GM23248 (cell line): ENCODE measurements around the gene SLIT3. TPM values are rescaled to one million over a fixed set of nuclear protein-coding genes. Genes with fewer than 3 reads are reported as not detected.
"Not testable (repeated sequence)": the region's sequence is repeated elsewhere in the genome, so short reads cannot be mapped to it uniquely, and the experiment has no call there.

Experiments used
- DNase-seq: peaks from one replicate; pipeline ENCODE4 v3.0.0-alpha.2; 2015
- H2AFZ ChIP-seq: fragments of 200-600 bp; sonication (generic); 2 replicates; pipeline ENCODE4 v1.6.1; 2016; ENCODE audit warnings: antibody characterized with exemption
- H3F3A ChIP-seq: fragments of 200-600 bp; sonication (generic); 2 replicates; pipeline ENCODE4 v1.6.1; 2016; ENCODE audit warnings: mild to moderate bottlenecking, antibody characterized with exemption, mixed run types; ENCODE audit not compliant: insufficient read depth
- H3K27ac ChIP-seq: fragments of 200-600 bp; sonication (generic); 2 replicates; pipeline ENCODE4 v1.5.1; 2016; ENCODE audit warnings: mild to moderate bottlenecking
- H3K27me3 ChIP-seq: fragments of 200-600 bp; sonication (generic); replicated peaks from 2 replicates; pipeline ENCODE4 v1.6.1; 2016; ENCODE audit warnings: mild to moderate bottlenecking; ENCODE audit not compliant: insufficient read depth
- H3K36me3 ChIP-seq: fragments of 200-600 bp; sonication (generic); 2 replicates; pipeline ENCODE4 v1.6.1; 2016; ENCODE audit warnings: low read depth, mild to moderate bottlenecking
- H3K4me1 ChIP-seq: fragments of 200-600 bp; sonication (generic); 2 replicates; pipeline ENCODE4 v1.6.1; 2016; ENCODE audit warnings: mild to moderate bottlenecking; ENCODE audit not compliant: insufficient read depth
- H3K4me2 ChIP-seq: fragments of 200-600 bp; sonication (generic); one replicate; pipeline ENCODE4 v1.6.1; 2016; ENCODE audit warnings: mild to moderate bottlenecking; ENCODE audit not compliant: unreplicated experiment
- H3K4me3 ChIP-seq: fragments of 200-600 bp; sonication (generic); 2 replicates; pipeline ENCODE4 v1.5.1; 2016; ENCODE audit warnings: mild to moderate bottlenecking
- H3K79me2 ChIP-seq: fragments of 200-600 bp; sonication (generic); 2 replicates; pipeline ENCODE4 v1.6.1; 2016; ENCODE audit warnings: mild to moderate bottlenecking; ENCODE audit not compliant: insufficient read depth
- H3K9ac ChIP-seq: fragments of 200-600 bp; sonication (generic); 2 replicates; pipeline ENCODE4 v1.6.1; 2016; ENCODE audit warnings: mild to moderate bottlenecking
- H3K9me2 ChIP-seq: fragments of 200-600 bp; sonication (generic); 2 replicates; pipeline ENCODE4 v1.6.1; 2016; ENCODE audit warnings: mixed run types, mild to moderate bottlenecking, moderate library complexity; ENCODE audit not compliant: insufficient read depth
- H3K9me3 ChIP-seq: fragments of 200-600 bp; sonication (generic); one replicate; pipeline ENCODE4 v1.6.1; 2017; ENCODE audit warnings: low read depth
- H4K20me1 ChIP-seq: fragments of 200-600 bp; sonication (generic); 2 replicates; pipeline ENCODE4 v1.6.0; 2016; ENCODE audit not compliant: insufficient read depth
- EZH2 ChIP-seq: fragments of 200-600 bp; sonication (generic); IDR thresholded peaks from 2 replicates; pipeline ENCODE4 v1.6.1; 2018; ENCODE audit warnings: antibody characterized with exemption, mild to moderate bottlenecking; ENCODE audit not compliant: insufficient read depth, poor library complexity, severe bottlenecking
- EZH2phosphoT487 ChIP-seq: fragments of 200-600 bp; sonication (generic); IDR thresholded peaks from 2 replicates; pipeline ENCODE4 v1.6.1; 2018; ENCODE audit warnings: antibody characterized with exemption, moderate library complexity, mild to moderate bottlenecking, low read depth; ENCODE audit not compliant: insufficient read depth
- WGBS, 2 experiments: methylation state at CpG; one replicate each; pipeline ENCODE4 v1.1.6; 2015 to 2017; ENCODE audit warnings: low lambda C conversion rate in 2 of 2, low coverage in 1 of 2; ENCODE audit errors: missing lambda C conversion rate in 2 of 2; 5-methylcytosine and 5-hydroxymethylcytosine counted together
- in situ Hi-C: fragments of 300-500 bp; cut with MboI; formaldehyde crosslinking; loops from 2 replicates; pipeline ENCODE4 v1.15.0; 2020
- polyA plus RNA-seq: library from polyadenylated mRNA; unstranded; fragments of >200 nt; fragmentation: Nextera tagmentation; extraction: Ambion mirVana; gene quantifications from 2 replicates; pipeline ENCODE4 v1.2.1, GENCODE V29; 2016
- total RNA-seq: library from RNA; depleted of rRNA; stranded (reverse); fragments of >200 nt; shearing (Covaris generic); gene quantifications from 2 replicates; pipeline ENCODE4 v1.2.3, GENCODE V29; 2014

The SLIT3 gene
- total and polyA plus RNA-seq, 2 experiments from 2014 or later: 61.9 to 100 TPM

DNA sequence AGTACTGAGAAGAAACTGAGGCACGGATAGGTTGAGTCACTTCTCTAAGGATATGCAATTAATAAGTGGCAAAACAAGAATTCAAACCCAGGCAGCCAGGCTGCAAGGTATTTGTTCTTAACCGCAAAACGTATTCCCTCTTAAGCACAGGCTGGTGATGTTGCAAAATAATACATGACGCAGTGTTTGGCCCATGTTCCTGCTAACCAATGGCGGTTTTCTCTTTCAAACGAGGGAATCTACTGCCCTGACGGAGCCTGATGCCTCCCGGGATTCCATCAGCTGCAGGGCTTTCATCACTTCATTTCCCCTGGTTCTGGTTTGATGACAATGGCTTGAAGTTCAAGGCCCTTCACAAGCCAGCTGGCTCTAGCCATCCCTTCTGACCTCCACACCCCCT, 154.8 kb downstream of the SLIT3 start:
- DNase-seq: peak; percentile 89
- Histone ChIP-seq H3K27ac (peak overlapping the region; percentile 37), H3K9ac (no peak overlapping the region), H3K79me2 (0 out of 2 replicates have a peak, but pooled peaks cover 12% of the 10 kb centered on the region), H3K9me2 (no peaks in the 10 kb centered on the region), H3K27me3 (no peaks in the 10 kb centered on the region), H3K9me3 (no peaks in the 10 kb centered on the region), H3K4me2 (no peak overlapping the region), H2AFZ (no peak overlapping the region), H3K4me3 (no peak overlapping the region), H4K20me1 (no peaks in the 10 kb centered on the region), H3F3A (peaks cover 6% of the 10 kb centered on the region; the same call in 1 of the 2 replicates), H3K4me1 (peaks cover 12% of the 10 kb centered on the region; the same call in 1 of the 2 replicates), H3K36me3 (no peaks in the 10 kb centered on the region)
- in situ Hi-C loops: no loop called here
- TF ChIP-seq EZH2 (no peak), EZH2phosphoT487 (no peak)
- 6 to 14% methylated on average over 8 of the region's 8 CpGs for WGBS, 2 experiments

DNA sequence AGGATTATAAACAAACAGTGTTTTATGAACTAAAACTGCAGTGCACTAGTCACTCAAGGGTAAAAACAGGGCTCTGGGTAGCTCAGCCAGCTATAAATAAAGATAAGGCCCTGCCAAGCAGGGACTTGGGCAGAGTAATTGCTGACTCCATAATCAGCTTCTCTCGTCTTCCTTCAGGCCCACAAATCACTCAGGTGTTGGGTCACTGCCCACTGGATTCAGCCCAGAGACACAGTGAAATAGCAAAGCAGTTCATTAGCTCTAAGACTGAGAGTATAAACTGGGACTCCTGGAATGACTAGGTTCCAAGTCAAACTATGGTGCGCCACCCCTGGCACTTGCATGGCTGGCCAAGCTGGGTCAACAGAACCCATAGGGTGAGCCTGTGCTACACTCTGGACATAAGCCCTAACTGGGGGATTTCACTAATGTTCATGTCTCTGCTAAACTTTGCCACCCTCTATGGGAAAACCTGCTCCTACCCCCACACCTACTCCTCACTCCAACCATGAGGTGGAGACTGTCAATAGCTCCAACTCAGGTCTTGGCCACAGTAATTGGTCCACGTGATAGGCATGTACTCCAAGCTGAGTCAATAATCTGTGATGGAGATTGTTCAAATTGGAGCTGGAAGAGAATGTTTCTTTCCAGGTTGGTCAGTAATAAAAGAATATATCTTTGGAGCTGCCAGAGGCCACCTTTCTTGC, 158.5 kb downstream of the SLIT3 start:
- H3K9me3 ChIP-seq: no peaks in the 10 kb centered on the region
- WGBS, 2 experiments: 52 to 76% methylated on average over 3 of the region's 3 CpGs
- H2AFZ ChIP-seq: no peak overlapping the region
- H3K27ac ChIP-seq: no peak overlapping the region
- TF ChIP-seq EZH2: no peak
- TF ChIP-seq EZH2phosphoT487: no peak
- H3K79me2 ChIP-seq: 0 out of 2 replicates have a peak, but pooled peaks cover 4% of the 10 kb centered on the region
- peaks cover 6% of the 10 kb centered on the region; the same call in 1 of the 2 replicates for H3F3A ChIP-seq
- no peak overlapping the region for H3K9ac ChIP-seq
- H3K4me1 ChIP-seq: peaks cover 6% of the 10 kb centered on the region; the same call in 1 of the 2 replicates
- H4K20me1 ChIP-seq: no peaks in the 10 kb centered on the region
- no peaks in the 10 kb centered on the region for H3K36me3 ChIP-seq
- no peaks in the 10 kb centered on the region for H3K9me2 ChIP-seq
- no peak overlapping the region for H3K4me2 ChIP-seq
- DNase-seq: no peak
- in situ Hi-C loops: no loop called here
- H3K4me3 ChIP-seq: no peak overlapping the region
- H3K27me3 ChIP-seq: no peaks in the 10 kb centered on the region

DNA sequence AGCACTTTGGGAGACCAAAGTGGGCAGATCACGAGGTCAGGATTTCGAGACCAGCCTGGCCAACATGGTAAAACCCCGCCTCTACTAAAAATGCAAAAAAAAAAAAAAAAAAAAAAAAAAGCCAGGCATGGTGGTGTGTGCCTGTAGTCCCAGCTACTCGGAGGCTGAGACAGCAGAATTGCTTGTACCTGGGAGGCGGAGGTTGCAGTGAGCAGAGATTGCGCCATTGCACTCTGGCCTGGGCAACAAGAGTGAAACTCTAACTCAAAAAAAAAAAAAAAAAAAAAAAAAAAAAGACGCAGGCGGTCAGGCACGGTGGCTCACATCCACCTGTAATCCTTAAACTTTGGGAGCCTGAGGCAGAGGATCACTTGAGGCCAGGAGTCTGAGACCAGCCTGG, 160.7 kb downstream of the SLIT3 start:
- H3K27me3 ChIP-seq, DNase-seq, H4K20me1 ChIP-seq, H3K79me2 ChIP-seq, H3K4me1 ChIP-seq, H3K4me3 ChIP-seq, H3K36me3 ChIP-seq, H3K27ac ChIP-seq, H3F3A ChIP-seq, H3K9me3 ChIP-seq, H3K9ac ChIP-seq, H3K4me2 ChIP-seq, H3K9me2 ChIP-seq, in situ Hi-C loops, H2AFZ ChIP-seq: not testable (repeated sequence)
- 86 to 88% methylated on average over 8 to 9 of the region's 9 CpGs for WGBS, 2 experiments

DNA sequence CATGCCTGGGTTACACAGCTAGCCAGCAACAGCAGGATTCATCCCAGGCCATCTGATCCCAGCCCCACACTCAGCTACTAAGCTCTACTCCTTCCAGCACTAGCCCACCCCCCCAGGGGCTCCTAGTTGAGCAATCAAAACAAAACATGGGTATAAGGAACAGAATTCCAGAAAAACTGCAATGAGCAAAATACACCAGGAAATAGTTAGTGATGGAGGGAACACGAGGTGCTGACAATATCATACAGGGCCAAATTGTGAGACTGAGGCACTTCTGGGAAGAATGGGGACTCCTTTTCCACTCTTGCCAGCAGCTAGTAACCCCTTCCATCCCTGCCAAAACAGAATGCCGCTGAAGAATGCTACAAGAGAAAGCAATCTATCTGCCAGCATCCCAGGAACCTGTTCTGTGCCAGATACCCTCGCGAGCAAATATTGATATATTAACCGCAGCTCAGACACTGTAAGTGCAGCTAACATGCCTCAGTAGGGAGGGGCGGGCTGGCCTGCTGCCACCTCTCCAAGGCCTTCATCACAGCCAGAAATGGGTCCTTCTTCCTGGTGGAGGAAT, 161.4 kb downstream of the SLIT3 start:
- no peak overlapping the region for H2AFZ ChIP-seq
- H3K9me2 ChIP-seq: no peaks in the 10 kb centered on the region
- 40 to 45% methylated on average over 6 of the region's 6 CpGs for WGBS, 2 experiments
- H3K9ac ChIP-seq: no peak overlapping the region
- no peaks in the 10 kb centered on the region for H3K27me3 ChIP-seq
- no peak overlapping the region for H3K4me3 ChIP-seq
- H3F3A ChIP-seq: no peaks in the 10 kb centered on the region
- no peaks in the 10 kb centered on the region for H3K4me1 ChIP-seq
- no peak overlapping the region for H3K4me2 ChIP-seq
- in situ Hi-C loops: no loop called here
- no peak overlapping the region for H3K27ac ChIP-seq
- H4K20me1 ChIP-seq: no peaks in the 10 kb centered on the region
- H3K9me3 ChIP-seq: no peaks in the 10 kb centered on the region
- TF ChIP-seq EZH2: no peak
- no peak for TF ChIP-seq EZH2phosphoT487
- DNase-seq: no peak
- H3K36me3 ChIP-seq: no peaks in the 10 kb centered on the region
- H3K79me2 ChIP-seq: no peaks in the 10 kb centered on the region
